Measurements from ENCODE around the gene SPATC1L.

The SPATC1L gene

DNA sequence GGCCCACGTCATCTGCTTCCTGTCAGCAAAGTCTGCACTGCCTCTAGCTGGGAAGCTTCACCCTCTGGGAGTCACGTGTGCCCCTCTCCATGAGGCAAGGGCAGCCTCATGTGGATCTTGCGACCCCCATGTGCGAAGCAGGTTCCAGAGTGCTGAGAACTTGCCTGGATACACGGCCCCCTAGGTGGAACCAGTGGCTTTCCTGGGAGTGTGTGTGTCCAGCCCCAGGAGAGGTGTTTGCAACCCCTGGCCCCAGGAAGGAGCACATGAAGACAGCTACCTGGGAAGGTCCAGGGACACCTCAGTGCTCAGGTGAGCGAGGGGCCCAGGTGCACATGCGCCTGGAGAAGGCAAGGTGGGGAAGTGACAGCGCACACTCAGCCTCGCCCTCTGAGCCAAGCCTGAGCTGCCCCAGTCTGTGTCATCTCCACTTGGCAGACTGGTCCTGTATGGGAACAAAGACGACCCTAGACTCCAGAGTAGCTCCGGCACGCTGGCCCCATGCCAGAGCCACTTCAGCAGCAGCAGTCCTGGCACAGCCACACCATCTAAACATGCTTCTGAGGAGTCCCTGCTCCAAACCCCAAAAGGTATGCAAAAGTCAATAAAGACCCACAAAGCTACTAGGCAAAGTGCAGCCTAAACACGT lies 35.5 kb upstream of the SPATC1L start:
- TF ChIP-seq, protein P1, sequence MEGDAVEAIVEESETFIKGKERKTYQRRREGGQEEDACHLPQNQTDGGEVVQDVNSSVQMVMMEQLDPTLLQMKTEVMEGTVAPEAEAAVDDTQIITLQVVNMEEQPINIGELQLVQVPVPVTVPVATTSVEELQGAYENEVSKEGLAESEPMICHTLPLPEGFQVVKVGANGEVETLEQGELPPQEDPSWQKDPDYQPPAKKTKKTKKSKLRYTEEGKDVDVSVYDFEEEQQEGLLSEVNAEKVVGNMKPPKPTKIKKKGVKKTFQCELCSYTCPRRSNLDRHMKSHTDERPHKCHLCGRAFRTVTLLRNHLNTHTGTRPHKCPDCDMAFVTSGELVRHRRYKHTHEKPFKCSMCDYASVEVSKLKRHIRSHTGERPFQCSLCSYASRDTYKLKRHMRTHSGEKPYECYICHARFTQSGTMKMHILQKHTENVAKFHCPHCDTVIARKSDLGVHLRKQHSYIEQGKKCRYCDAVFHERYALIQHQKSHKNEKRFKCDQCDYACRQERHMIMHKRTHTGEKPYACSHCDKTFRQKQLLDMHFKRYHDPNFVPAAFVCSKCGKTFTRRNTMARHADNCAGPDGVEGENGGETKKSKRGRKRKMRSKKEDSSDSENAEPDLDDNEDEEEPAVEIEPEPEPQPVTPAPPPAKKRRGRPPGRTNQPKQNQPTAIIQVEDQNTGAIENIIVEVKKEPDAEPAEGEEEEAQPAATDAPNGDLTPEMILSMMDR (IDR thresholded peaks at IDR 0.05; ENCODE audit: extremely low read depth, missing control alignments) = no peak
- no peak for DNase-seq (ENCODE audit: low spot score)

DNA sequence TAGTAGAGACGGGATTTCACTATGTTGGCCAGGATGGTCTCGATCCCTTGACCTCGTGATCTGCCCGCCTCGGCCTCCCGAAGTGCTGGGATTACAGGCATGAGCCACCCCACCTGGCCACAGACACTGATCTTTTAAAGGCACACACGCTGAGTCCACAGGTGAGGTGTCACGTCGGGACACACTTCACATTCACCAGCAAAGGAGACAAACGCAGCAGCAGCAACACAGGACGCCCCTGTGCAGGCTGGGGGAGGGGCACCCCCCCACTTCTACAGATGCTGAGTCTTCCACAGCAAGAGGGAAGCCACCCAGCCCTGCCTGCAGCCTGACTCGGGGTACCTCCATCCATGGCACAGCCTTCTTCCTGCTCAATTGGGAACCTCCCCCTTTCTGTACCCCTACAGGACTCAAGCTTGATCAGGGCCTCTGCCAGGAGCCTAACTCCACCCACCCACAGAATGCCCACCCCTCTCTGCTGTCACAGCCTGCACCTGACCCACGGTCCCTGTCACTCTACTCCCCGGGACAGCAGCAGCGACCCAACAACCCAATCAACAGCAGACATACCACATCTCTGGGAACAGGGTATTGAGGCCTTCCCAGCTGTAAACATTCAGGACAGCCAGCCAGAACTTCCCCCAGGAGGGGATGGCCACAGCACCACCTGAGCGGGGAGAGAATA lies 34.8 kb upstream of the SPATC1L start:
- no peak for DNase-seq (ENCODE audit: low spot score)
- TF ChIP-seq, protein P1 (IDR thresholded peaks at IDR 0.05; ENCODE audit: extremely low read depth, missing control alignments) = no peak

DNA sequence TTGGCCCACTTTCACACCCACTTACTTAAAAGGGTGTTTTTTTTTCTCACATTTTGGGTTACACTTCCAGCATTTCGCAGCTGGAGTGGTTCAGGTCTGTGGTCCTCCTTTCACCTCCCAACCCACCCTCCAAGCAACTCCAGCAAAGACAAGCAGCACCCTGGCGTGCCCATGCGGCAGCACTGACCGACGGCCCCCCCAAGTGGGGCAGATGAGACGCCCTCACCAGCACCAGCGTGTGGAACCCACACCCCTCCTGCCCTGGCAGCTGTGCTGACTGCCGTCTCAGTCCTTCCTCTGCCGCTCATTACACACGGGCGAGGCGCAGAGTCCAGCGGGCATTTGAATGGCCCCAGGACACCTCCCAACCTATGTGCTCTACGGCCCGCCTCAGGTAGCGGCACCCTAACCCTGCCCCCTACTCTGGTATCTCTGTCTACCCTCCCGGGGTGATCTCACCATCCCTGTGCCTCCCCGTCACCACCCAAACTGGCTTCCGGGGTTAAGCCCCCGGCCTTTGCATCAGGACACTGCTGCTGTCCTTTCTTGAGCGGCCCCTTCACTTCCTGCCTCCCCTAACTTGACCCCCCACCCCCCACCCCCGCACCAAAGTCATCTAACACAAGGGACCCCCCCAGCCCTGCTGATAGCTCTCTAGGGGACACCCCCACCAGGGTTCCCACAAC lies 33.4 kb upstream of the SPATC1L start:
- TF ChIP-seq, protein P1 (IDR thresholded peaks at IDR 0.05; ENCODE audit: extremely low read depth, missing control alignments) = no peak
- DNase-seq (ENCODE audit: low spot score) = no peak

DNA sequence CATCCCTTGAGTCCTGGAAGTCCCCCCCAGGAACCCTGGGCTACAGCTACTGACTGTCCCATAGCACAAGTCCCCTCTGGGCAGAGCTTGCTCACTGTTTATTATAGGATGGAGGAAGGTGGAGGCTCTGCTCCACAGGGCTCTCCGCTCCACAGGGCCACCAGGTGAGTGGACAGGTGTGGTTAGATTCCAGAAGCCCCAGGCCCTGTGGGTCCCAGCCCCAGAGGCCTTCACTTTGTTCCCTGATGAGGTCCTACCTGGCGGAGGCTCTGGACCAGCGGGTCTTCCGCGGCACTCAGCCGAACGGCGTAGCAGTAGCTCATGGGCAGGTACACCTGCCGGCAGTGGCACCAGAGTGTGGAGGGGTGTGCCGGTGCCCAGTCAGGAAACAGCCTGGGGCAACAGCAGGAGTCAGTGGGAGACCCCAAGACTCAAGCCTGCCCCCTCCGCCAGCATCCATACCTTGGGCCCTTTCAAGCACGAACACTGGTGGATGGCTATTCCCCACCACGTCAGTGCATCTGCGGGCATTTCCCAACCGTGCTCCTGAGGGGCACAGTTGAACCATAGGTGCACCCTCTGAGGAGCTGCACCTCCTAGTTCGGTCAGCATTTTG lies 32.0 kb upstream of the SPATC1L start:
- TF ChIP-seq, protein P1 (IDR thresholded peaks at IDR 0.05; ENCODE audit: extremely low read depth, missing control alignments) = no peak

DNA sequence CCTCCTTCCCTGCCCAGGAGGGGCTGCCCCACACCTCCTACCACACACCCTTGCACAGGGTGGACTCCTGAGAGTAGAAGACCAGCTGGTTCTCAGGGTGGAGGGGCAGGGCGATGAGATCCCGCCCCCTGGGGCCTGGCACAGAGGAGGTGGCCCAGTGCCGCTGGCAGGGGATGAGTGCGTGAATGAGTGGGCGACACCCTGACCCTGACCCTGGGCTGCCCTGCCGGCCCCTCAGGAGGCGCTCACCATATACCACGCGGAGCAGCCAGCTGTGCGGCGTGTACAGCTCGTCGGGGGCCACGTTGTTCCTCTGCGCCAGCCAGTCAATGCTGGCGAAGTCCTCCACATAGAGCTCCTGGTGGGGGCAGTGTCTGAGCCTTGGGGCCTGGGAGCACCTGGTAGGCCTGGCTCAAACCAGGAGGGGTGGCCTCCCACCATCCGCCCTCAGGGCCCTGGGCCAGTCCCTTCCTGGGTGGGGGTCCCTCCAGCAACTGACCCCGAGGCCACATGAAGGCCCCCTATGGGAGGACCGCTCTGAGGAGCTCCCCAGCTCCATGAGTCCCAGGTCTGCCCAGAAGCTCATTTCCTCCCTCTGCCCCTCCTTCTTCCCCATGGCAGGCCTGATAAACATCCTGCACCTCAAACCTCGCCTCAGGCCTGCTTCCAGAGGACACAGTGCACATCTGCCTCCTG lies 31.3 kb upstream of the SPATC1L start:
- no peak for DNase-seq (ENCODE audit: low spot score)

More for the DNA sequence above, 32.0 kb upstream of the SPATC1L start:
- DNase-seq (ENCODE audit: low spot score) = no peak

DNA sequence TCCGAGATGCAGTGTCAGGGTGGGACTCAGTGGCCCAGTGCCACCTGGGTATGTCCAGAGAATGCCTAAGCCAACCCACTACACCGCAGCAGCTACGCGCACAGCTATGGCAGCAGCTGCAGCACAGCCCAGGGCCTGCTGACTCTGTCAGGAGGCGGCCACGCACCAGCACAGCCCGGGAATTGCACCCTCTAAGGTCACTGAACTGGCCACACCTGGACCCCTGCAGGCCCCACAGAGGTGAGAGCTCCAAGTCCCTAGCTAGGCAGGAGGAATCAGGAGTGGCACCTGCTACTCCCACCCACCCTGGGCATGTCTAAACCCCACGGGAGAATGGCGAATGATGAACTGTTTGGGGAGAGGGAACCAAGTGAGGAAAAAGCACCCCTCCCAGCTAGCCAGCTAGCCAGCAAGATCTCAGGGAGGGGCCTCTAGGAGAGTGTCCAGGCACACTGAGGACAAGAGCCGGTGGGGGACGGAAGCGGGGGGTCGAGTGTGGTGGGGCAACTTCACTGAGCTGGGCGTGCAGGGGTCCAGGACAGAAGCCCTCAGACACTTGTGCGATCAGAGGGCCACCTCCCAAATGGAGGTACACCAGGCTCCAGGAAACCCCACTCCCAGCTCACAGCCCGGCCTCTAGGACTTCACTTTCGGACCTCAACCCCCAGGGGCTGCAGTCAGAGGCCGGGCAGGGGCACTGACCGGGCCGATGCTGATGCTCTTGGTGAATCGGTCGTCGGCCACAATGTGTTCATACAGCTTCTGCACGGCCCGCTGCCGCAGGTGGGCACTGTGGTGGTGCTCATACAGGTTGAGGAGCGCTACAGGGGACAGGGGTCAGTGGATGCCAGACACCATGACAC lies 30.4 kb upstream of the SPATC1L start:
- TF ChIP-seq, protein P1 (IDR thresholded peaks at IDR 0.05; ENCODE audit: extremely low read depth, missing control alignments) = no peak
- DNase-seq (ENCODE audit: low spot score) = no peak

More for the DNA sequence above, 31.3 kb upstream of the SPATC1L start:
- TF ChIP-seq, protein P1 (IDR thresholded peaks at IDR 0.05; ENCODE audit: extremely low read depth, missing control alignments) = no peak
